HEK293 (cell line): ENCODE data around the gene DNAH11.
"Not testable (repeated sequence)": the region's sequence is repeated elsewhere in the genome, so short reads cannot be mapped to it uniquely, and the experiment has no call there.

Source experiments
- CTCF ChIA-PET: fragments of 350-600 bp; formaldehyde crosslinking; extraction: SDS; loops from one replicate; lab custom pipeline; 2021; ENCODE audit warnings: antibody characterized with exemption; lab: Yijun Ruan, JAX
- POLR2A ChIA-PET: fragments of 300-600 bp; formaldehyde crosslinking; extraction: SDS; loops from one replicate; lab custom pipeline; 2020; ENCODE audit warnings: antibody characterized with exemption, inconsistent platforms; lab: Yijun Ruan, JAX
- H3K27ac ChIP-seq: fragments of 200-500 bp; sonication (Bioruptor generic); 2 replicates; pipeline ENCODE4 v1.5.1; 2014; ENCODE audit warnings: low read depth, low read length, control low read depth, inconsistent platforms; ENCODE audit errors: extremely low read depth
- H3K36me3 ChIP-seq, 2 experiments: fragments of 200-500 bp in 1 of 2; sonication (Bioruptor generic) in 1 of 2; 1 replicate in 1 of 2; 2 replicates in 1 of 2; pipeline ENCODE4 v1.5.1; 2014 to 2017; ENCODE audit warnings: inconsistent platforms in 2 of 2, low read length in 2 of 2; ENCODE audit not compliant: control insufficient read depth in 2 of 2, insufficient read depth in 1 of 2
- H3K4me1 ChIP-seq: fragments of 200-500 bp; sonication (Bioruptor generic); 2 replicates; pipeline ENCODE4 v1.5.1; 2014; ENCODE audit warnings: mild to moderate bottlenecking, low read length, inconsistent platforms; ENCODE audit not compliant: control insufficient read depth, insufficient read depth
- H3K4me3 ChIP-seq: 2 replicates; pipeline ENCODE4 v1.5.1; 2011; ENCODE audit warnings: low read depth, mild to moderate bottlenecking, control low read depth, low read length, moderate library complexity
- H3K9me3 ChIP-seq: fragments of 200-500 bp; sonication (Bioruptor generic); 2 replicates; pipeline ENCODE4 v1.5.1; 2014; ENCODE audit warnings: low read depth, low read length, inconsistent platforms; ENCODE audit not compliant: control insufficient read depth, insufficient read depth
- BCL11B ChIP-seq: fragments of 450-650 bp; formaldehyde crosslinking; IDR thresholded peaks from 2 replicates; pipeline ENCODE4 v1.5.1; 2016; ENCODE audit warnings: low read depth, missing biosample characterization, missing genetic modification characterization
- KLF9 ChIP-seq: fragments of 450-650 bp; formaldehyde crosslinking; IDR thresholded peaks from 2 replicates; pipeline ENCODE4 v1.5.1; 2016; ENCODE audit warnings: missing biosample characterization, missing genetic modification characterization, low read depth
- PBX3 ChIP-seq: sonication (generic); formaldehyde crosslinking; IDR thresholded peaks from 2 replicates; pipeline ENCODE4 v1.8.1; 2022; ENCODE audit warnings: mild to moderate bottlenecking, moderate library complexity, missing genetic modification reagents
- ZEB2 ChIP-seq: fragments of 450-650 bp; formaldehyde crosslinking; IDR thresholded peaks from 2 replicates; pipeline ENCODE4 v1.5.1; 2016; ENCODE audit warnings: missing biosample characterization, missing genetic modification characterization
- ZNF114 ChIP-seq: fragments of 450-650 bp; formaldehyde crosslinking; IDR thresholded peaks from 2 replicates; pipeline ENCODE4 v1.5.0; 2017; ENCODE audit warnings: missing biosample characterization, missing genetic modification characterization
- ZNF121 ChIP-seq: fragments of 450-650 bp; formaldehyde crosslinking; IDR thresholded peaks from 2 replicates; pipeline ENCODE4 v1.5.1; 2016; ENCODE audit warnings: missing biosample characterization, missing genetic modification characterization
- ZNF146 ChIP-seq: fragments of 450-650 bp; formaldehyde crosslinking; IDR thresholded peaks from 2 replicates; pipeline ENCODE4 v1.5.1; 2016; ENCODE audit warnings: missing biosample characterization, missing genetic modification characterization
- ZNF16 ChIP-seq: fragments of 450-650 bp; formaldehyde crosslinking; IDR thresholded peaks from 2 replicates; pipeline ENCODE4 v1.5.1; 2016; ENCODE audit warnings: low read depth, missing biosample characterization, missing genetic modification characterization
- ZNF174 ChIP-seq: fragments of 450-650 bp; formaldehyde crosslinking; IDR thresholded peaks from 2 replicates; pipeline ENCODE4 v1.5.0; 2017; ENCODE audit warnings: missing biosample characterization, mild to moderate bottlenecking, missing genetic modification characterization
- ZNF202 ChIP-seq: fragments of 450-650 bp; formaldehyde crosslinking; IDR thresholded peaks from 2 replicates; pipeline ENCODE4 v1.5.1; 2016; ENCODE audit warnings: missing biosample characterization, missing genetic modification characterization, borderline replicate concordance
- ZNF211 ChIP-seq: fragments of 450-650 bp; formaldehyde crosslinking; IDR thresholded peaks from 2 replicates; pipeline ENCODE4 v1.5.1; 2016; ENCODE audit warnings: low read depth, missing biosample characterization, missing genetic modification characterization
- ZNF223 ChIP-seq: fragments of 450-650 bp; formaldehyde crosslinking; IDR thresholded peaks from 2 replicates; pipeline ENCODE4 v1.5.1; 2016; ENCODE audit warnings: missing biosample characterization, missing genetic modification characterization
- ZNF324 ChIP-seq: fragments of 450-650 bp; formaldehyde crosslinking; IDR thresholded peaks from 2 replicates; pipeline ENCODE4 v1.5.1; 2016; ENCODE audit warnings: missing biosample characterization, missing genetic modification characterization
- ZNF433 ChIP-seq: fragments of 450-650 bp; formaldehyde crosslinking; IDR thresholded peaks from 2 replicates; pipeline ENCODE4 v1.5.1; 2016; ENCODE audit warnings: missing biosample characterization, missing genetic modification characterization, low read depth
- ZNF548 ChIP-seq: fragments of 450-650 bp; formaldehyde crosslinking; IDR thresholded peaks from 2 replicates; pipeline ENCODE4 v1.5.1; 2016; ENCODE audit warnings: missing biosample characterization, missing genetic modification characterization
- ZNF558 ChIP-seq: fragments of 450-650 bp; formaldehyde crosslinking; IDR thresholded peaks from 2 replicates; pipeline ENCODE4 v1.5.1; 2016; ENCODE audit warnings: missing biosample characterization, missing genetic modification characterization
- ZNF658 ChIP-seq: fragments of 450-650 bp; formaldehyde crosslinking; IDR thresholded peaks from 2 replicates; pipeline ENCODE4; 2016; ENCODE audit warnings: missing biosample characterization, missing genetic modification characterization
- ZNF660 ChIP-seq: fragments of 450-650 bp; IDR thresholded peaks from 2 replicates; pipeline ENCODE4 v1.5.1; 2018; ENCODE audit warnings: missing biosample characterization, mild to moderate bottlenecking, missing genetic modification characterization
- ZNF768 ChIP-seq: fragments of 450-650 bp; formaldehyde crosslinking; IDR thresholded peaks from 2 replicates; pipeline ENCODE4 v1.5.1; 2018; ENCODE audit warnings: missing biosample characterization, mild to moderate bottlenecking, missing genetic modification characterization
- ZNF837 ChIP-seq: fragments of 450-650 bp; formaldehyde crosslinking; IDR thresholded peaks from 2 replicates; pipeline ENCODE4 v1.5.1; 2016; ENCODE audit warnings: missing biosample characterization, missing genetic modification characterization
- ZSCAN30 ChIP-seq: fragments of 450-650 bp; IDR thresholded peaks from 2 replicates; pipeline ENCODE4 v1.5.1; 2018; ENCODE audit warnings: missing biosample characterization, mild to moderate bottlenecking, missing genetic modification characterization, moderate library complexity
- TF ChIP-seq, protein P1 (sequence below): fragments of 450-650 bp; formaldehyde crosslinking; IDR thresholded peaks from 2 replicates; pipeline ENCODE4 v1.5.1; 2016; ENCODE audit warnings: missing biosample characterization, missing genetic modification characterization

The DNAH11 gene

DNA sequence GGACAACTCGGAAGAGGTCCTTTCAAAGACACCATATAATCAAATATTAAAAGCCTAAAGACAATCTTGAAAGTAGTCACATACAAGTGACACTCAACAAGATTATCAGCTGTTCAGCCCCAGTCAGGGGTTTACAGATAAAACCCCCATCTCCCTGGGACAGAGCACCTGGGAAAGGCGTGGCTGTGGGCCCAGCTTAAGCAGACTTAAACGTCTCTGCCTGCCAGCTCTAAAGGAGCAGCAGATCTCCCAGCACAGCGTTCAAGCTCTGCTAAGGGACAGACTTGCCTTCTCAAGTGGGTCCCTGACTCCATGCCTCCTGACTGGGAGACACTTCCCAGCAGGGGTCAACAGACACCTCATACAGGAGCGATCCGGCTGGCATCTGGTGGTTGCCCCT, 384.9 kb downstream of the DNAH11 start:
- ChIA-PET POLR2A (no interaction called here), CTCF (no interaction called here)
- TF ChIP-seq ZNF223 (tag by site-specific recombination) (no peak), ZNF121 (tag by site-specific recombination) (no peak), PBX3 (no peak), ZNF174 (no peak), ZNF548 (tag by site-specific recombination) (no peak), ZNF433 (tag by site-specific recombination) (no peak), ZNF768 (tag by site-specific recombination) (no peak), ZEB2 (tag by site-specific recombination) (no peak), ZNF837 (no peak), ZNF16 (tag by site-specific recombination) (no peak), ZSCAN30 (tag by site-specific recombination) (no peak), ZNF658 (tag by site-specific recombination) (no peak)
- H3K4me3 ChIP-seq: no peak overlapping the region
- peaks cover 18% of the 10 kb centered on the region for H3K4me1 ChIP-seq
- no peaks in the 10 kb centered on the region for H3K36me3 ChIP-seq
- H3K27ac ChIP-seq: no peak overlapping the region
- H3K9me3 ChIP-seq: no peaks in the 10 kb centered on the region

- not testable (repeated sequence) for H3K4me1 ChIP-seq, H3K27ac ChIP-seq, H3K4me3 ChIP-seq
These were observed 390.5 kb downstream of the DNAH11 start for GRCh38 chr7:21933293-21933692.

GRCh38 chr7:21934808-21935207, 392.0 kb downstream of the DNAH11 start:
- H3K4me3 ChIP-seq: no peak overlapping the region
- no peak overlapping the region for H3K27ac ChIP-seq
- H3K4me1 ChIP-seq: peaks cover 7% of the 10 kb centered on the region
- ChIA-PET POLR2A (no interaction called here), CTCF (no interaction called here)
- no peaks in the 10 kb centered on the region for H3K9me3 ChIP-seq
- TF ChIP-seq ZNF658 (tag by site-specific recombination) (no peak), ZNF660 (tag by site-specific recombination) (no peak), KLF9 (tag by site-specific recombination) (no peak), ZNF202 (tag by site-specific recombination) (no peak), BCL11B (no peak), ZNF114 (tag by site-specific recombination) (no peak), ZNF558 (no peak), ZNF324 (no peak), ZNF211 (tag by site-specific recombination) (no peak)
- peaks cover 9 to 14% of the 10 kb centered on the region in 2 experiments for H3K36me3 ChIP-seq

More at GRCh38 chr7:21933293-21933692, 390.5 kb downstream of the DNAH11 start:
- POLR2A ChIA-PET, H3K9me3 ChIP-seq: not testable (repeated sequence)
- peaks cover 7 to 10% of the 10 kb centered on the region in 2 experiments for H3K36me3 ChIP-seq
- TF ChIP-seq, protein P1, sequence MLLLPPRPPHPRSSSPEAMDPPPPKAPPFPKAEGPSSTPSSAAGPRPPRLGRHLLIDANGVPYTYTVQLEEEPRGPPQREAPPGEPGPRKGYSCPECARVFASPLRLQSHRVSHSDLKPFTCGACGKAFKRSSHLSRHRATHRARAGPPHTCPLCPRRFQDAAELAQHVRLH (tag by site-specific recombination): peak; percentile 59; the same call in 1 of the 2 replicates
- TF ChIP-seq ZNF146 (tag by site-specific recombination): peak; percentile 89
- CTCF ChIA-PET: interaction anchor here (0.6 kb wide), 1 partner anchor 430 kb away, joined by 3 read pairs; no protein-coding TSS in a partner anchor
